VCaP (cell line): ENCODE results near the gene SLC4A9.
"Not testable (repeated sequence)": the region's sequence is repeated elsewhere in the genome, so short reads cannot be mapped to it uniquely, and the experiment has no call there.

Source experiments
- H3K27ac ChIP-seq: fragments of 450-650 bp; 2 replicates; pipeline ENCODE4 v1.5.1; 2017
- CTCF ChIP-seq: fragments of 450-650 bp; conservative IDR thresholded peaks from 2 replicates; pipeline ENCODE4 v1.5.1; 2017; ENCODE audit warnings: mild to moderate bottlenecking, moderate library complexity

SLC4A9 gene

GRCh38 chr5:140420226-140420570 is 60.2 kb downstream of the SLC4A9 start:
- no peak for TF ChIP-seq CTCF
- no peak overlapping the region for H3K27ac ChIP-seq

GRCh38 chr5:140420665-140421361 is 60.8 kb downstream of the SLC4A9 start:
- no peak overlapping the region for H3K27ac ChIP-seq
- TF ChIP-seq CTCF: no peak

GRCh38 chr5:140421375-140421774 is 61.4 kb downstream of the SLC4A9 start:
- not testable (repeated sequence) for H3K27ac ChIP-seq

- TF ChIP-seq CTCF: no peak
- no peak overlapping the region for H3K27ac ChIP-seq
Observed at GRCh38 chr5:140423609-140424008, 63.6 kb downstream of the SLC4A9 start.

GRCh38 chr5:140424135-140424534 is 64.1 kb downstream of the SLC4A9 start:
- TF ChIP-seq CTCF: no peak

More at GRCh38 chr5:140424135-140424534, 64.1 kb downstream of the SLC4A9 start:
- no peak overlapping the region for H3K27ac ChIP-seq
